Superior temporal gyrus (tissue), 1 donor: ENCODE results near the gene RAB40B.
A peak's percentile ranks its signal among the peaks of the same experiment; 100 is the strongest.

Experiments used
- DNase-seq: peaks from one replicate; pipeline ENCODE4 v3.0.0-alpha.2; 2016; ENCODE audit errors: extremely low spot score

RAB40B gene

GRCh38 chr17:82615084-82616020 lies 83.1 kb downstream of the RAB40B start:
- no peak for DNase-seq

GRCh38 chr17:82614095-82614631 lies 84.3 kb downstream of the RAB40B start:
- DNase-seq: no peak

- DNase-seq: no peak
Measured at GRCh38 chr17:82613283-82614094, 85.0 kb downstream of the RAB40B start.

- DNase-seq: no peak
Measured at GRCh38 chr17:82611140-82612058, 87.1 kb downstream of the RAB40B start.

GRCh38 chr17:82609655-82610054 lies 88.8 kb downstream of the RAB40B start:
- no peak for DNase-seq

GRCh38 chr17:82608816-82609215 lies 89.7 kb downstream of the RAB40B start:
- peak; percentile 62 for DNase-seq

- DNase-seq: no peak
Measured at GRCh38 chr17:82605939-82606600, 92.4 kb downstream of the RAB40B start.
